ENCODE measurements around the gene TAF11L8.
"Not testable (repeated sequence)": the region's sequence is repeated elsewhere in the genome, so short reads cannot be mapped to it uniquely, and the experiment has no call there.

TAF11L8 gene

GRCh38 chr5:17597728-17598127, 7.0 kb upstream of the TAF11L8 start, which contains the start of gene TAF11L10:
TAF11L10 (minus strand) TSS chr5:17597828.
- H3K4me3 ChIP-seq (replicated peaks; ENCODE audit: insufficient read depth, low read length); DNase-seq (ENCODE audit: low read depth in 1 of 2, low spot score in 1 of 2); H3K27me3 ChIP-seq (ENCODE audit: insufficient read depth, poor library complexity, severe bottlenecking); H3K27ac ChIP-seq (replicated peaks): not testable (repeated sequence)

- not testable (repeated sequence) for H3K4me3 ChIP-seq (replicated peaks; ENCODE audit: insufficient read depth, low read length); H3K27ac ChIP-seq (replicated peaks); DNase-seq (ENCODE audit: low read depth in 1 of 2, low spot score in 1 of 2); H3K27me3 ChIP-seq (ENCODE audit: insufficient read depth, poor library complexity, severe bottlenecking)
Observed at GRCh38 chr5:17594255-17594654, 3.5 kb upstream of the TAF11L8 start, which contains the start of gene TAF11L9. TAF11L9 (minus strand) TSS chr5:17594394.

- not testable (repeated sequence) for H3K27ac ChIP-seq (replicated peaks); H3K4me3 ChIP-seq (replicated peaks; ENCODE audit: insufficient read depth, low read length); DNase-seq (ENCODE audit: low read depth in 1 of 2, low spot score in 1 of 2); H3K27me3 ChIP-seq (ENCODE audit: insufficient read depth, poor library complexity, severe bottlenecking)
Observed at GRCh38 chr5:17585658-17586057, 5.1 kb downstream of the TAF11L8 start, which contains the start of gene TAF11L7. TAF11L7 (minus strand) TSS chr5:17585758.

Measured in HL-60 (cell line).